ENCODE data around the gene DENND6A.
"Not testable (repeated sequence)": the region's sequence is repeated elsewhere in the genome, so short reads cannot be mapped to it uniquely, and the experiment has no call there.

DENND6A gene

GRCh38 chr3:57706462-57706861 lies 13.6 kb upstream of the DENND6A start:
- no peak overlapping the region for H3K4me3 ChIP-seq (ENCODE audit: insufficient read depth, low read length, poor library complexity, severe bottlenecking)
- H3K9ac ChIP-seq (ENCODE audit: low read length) = no peak overlapping the region
- H3K4me2 ChIP-seq (ENCODE audit: low read depth, low read length, poor library complexity, severe bottlenecking) = no peak overlapping the region
- H3K36me3 ChIP-seq (ENCODE audit: low read length) = no peaks in the 10 kb centered on the region
- no peak for TF ChIP-seq EZH2phosphoT487 (conservative IDR thresholded peaks at IDR 0.05; ENCODE audit: low read length)
- TF ChIP-seq, protein P1, sequence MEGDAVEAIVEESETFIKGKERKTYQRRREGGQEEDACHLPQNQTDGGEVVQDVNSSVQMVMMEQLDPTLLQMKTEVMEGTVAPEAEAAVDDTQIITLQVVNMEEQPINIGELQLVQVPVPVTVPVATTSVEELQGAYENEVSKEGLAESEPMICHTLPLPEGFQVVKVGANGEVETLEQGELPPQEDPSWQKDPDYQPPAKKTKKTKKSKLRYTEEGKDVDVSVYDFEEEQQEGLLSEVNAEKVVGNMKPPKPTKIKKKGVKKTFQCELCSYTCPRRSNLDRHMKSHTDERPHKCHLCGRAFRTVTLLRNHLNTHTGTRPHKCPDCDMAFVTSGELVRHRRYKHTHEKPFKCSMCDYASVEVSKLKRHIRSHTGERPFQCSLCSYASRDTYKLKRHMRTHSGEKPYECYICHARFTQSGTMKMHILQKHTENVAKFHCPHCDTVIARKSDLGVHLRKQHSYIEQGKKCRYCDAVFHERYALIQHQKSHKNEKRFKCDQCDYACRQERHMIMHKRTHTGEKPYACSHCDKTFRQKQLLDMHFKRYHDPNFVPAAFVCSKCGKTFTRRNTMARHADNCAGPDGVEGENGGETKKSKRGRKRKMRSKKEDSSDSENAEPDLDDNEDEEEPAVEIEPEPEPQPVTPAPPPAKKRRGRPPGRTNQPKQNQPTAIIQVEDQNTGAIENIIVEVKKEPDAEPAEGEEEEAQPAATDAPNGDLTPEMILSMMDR (IDR thresholded peaks at IDR 0.05; ENCODE audit: insufficient read depth, low read length, poor library complexity, severe bottlenecking) = no peak
- no peaks in the 10 kb centered on the region for H3K9me2 ChIP-seq (replicated peaks; ENCODE audit: insufficient read depth, low read length)
- H3F3A ChIP-seq (ENCODE audit: insufficient read depth) = no peaks in the 10 kb centered on the region
- H3K27ac ChIP-seq (ENCODE audit: low read depth, low read length) = no peak overlapping the region
- no peaks in the 10 kb centered on the region for H3K9me3 ChIP-seq (ENCODE audit: insufficient read depth, low read length)
- no peak overlapping the region for H2AFZ ChIP-seq (ENCODE audit: low read depth, low read length, severe bottlenecking)
- H3K27me3 ChIP-seq (ENCODE audit: low read length) = no peaks in the 10 kb centered on the region
- no peaks in the 10 kb centered on the region for H3K79me2 ChIP-seq (ENCODE audit: insufficient read depth, low read length)
- no peaks in the 10 kb centered on the region for H4K20me1 ChIP-seq (ENCODE audit: low read depth, low read length)

GRCh38 chr3:57705351-57705750 lies 12.5 kb upstream of the DENND6A start:
- H3K36me3 ChIP-seq (ENCODE audit: low read length); H3K9me3 ChIP-seq (ENCODE audit: insufficient read depth, low read length); H3K4me2 ChIP-seq (ENCODE audit: low read depth, low read length, poor library complexity, severe bottlenecking); H4K20me1 ChIP-seq (ENCODE audit: low read depth, low read length); H3K9ac ChIP-seq (ENCODE audit: low read length); H3K79me2 ChIP-seq (ENCODE audit: insufficient read depth, low read length); H3K4me3 ChIP-seq (ENCODE audit: insufficient read depth, low read length, poor library complexity, severe bottlenecking); H3K9me2 ChIP-seq (replicated peaks; ENCODE audit: insufficient read depth, low read length); H3K27ac ChIP-seq (ENCODE audit: low read depth, low read length); H2AFZ ChIP-seq (ENCODE audit: low read depth, low read length, severe bottlenecking); H3K27me3 ChIP-seq (ENCODE audit: low read length); H3F3A ChIP-seq (ENCODE audit: insufficient read depth): not testable (repeated sequence)

DNA sequence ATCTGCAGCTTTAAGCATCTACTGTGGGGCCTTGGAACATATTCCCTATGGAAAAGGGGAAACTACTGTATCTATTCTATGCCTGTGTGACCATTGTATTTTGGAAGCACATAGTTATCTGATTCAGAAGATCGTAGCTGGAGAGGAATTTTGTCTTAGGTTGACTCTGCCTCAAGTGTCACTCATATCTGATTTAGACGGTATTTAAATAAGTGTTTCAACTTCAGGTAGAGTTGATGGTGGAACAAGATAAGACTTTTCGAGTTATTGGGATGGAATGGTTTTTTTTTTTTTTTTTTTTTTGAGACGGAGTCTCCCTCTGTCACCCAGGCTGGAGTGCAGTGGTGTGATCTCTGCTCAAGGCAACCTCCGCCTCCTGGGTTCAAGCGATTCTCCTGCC lies 8.9 kb upstream of the DENND6A start:
- Histone ChIP-seq H3K79me2 (ENCODE audit: insufficient read depth, low read length) (no peaks in the 10 kb centered on the region), H3F3A (ENCODE audit: insufficient read depth) (no peaks in the 10 kb centered on the region), H2AFZ (ENCODE audit: low read depth, low read length, severe bottlenecking) (no peak overlapping the region), H3K36me3 (ENCODE audit: low read length) (no peaks in the 10 kb centered on the region), H3K9me2 (replicated peaks; ENCODE audit: insufficient read depth, low read length) (no peaks in the 10 kb centered on the region), H3K4me2 (ENCODE audit: low read depth, low read length, poor library complexity, severe bottlenecking) (no peak overlapping the region), H3K27me3 (ENCODE audit: low read length) (no peaks in the 10 kb centered on the region), H3K9me3 (ENCODE audit: insufficient read depth, low read length) (no peaks in the 10 kb centered on the region), H3K27ac (ENCODE audit: low read depth, low read length) (no peak overlapping the region), H4K20me1 (ENCODE audit: low read depth, low read length) (no peaks in the 10 kb centered on the region), H3K4me3 (ENCODE audit: insufficient read depth, low read length, poor library complexity, severe bottlenecking) (no peak overlapping the region), H3K9ac (ENCODE audit: low read length) (no peak overlapping the region)
- TF ChIP-seq, protein P1 (IDR thresholded peaks at IDR 0.05; ENCODE audit: insufficient read depth, low read length, poor library complexity, severe bottlenecking) = no peak
- no peak for TF ChIP-seq EZH2phosphoT487 (conservative IDR thresholded peaks at IDR 0.05; ENCODE audit: low read length)

GRCh38 chr3:57700737-57701136 lies 7.9 kb upstream of the DENND6A start:
- Histone ChIP-seq H4K20me1 (ENCODE audit: low read depth, low read length) (no peaks in the 10 kb centered on the region), H2AFZ (ENCODE audit: low read depth, low read length, severe bottlenecking) (no peak overlapping the region), H3K9me2 (replicated peaks; ENCODE audit: insufficient read depth, low read length) (no peaks in the 10 kb centered on the region), H3K27me3 (ENCODE audit: low read length) (no peaks in the 10 kb centered on the region), H3K9ac (ENCODE audit: low read length) (no peak overlapping the region), H3F3A (ENCODE audit: insufficient read depth) (no peaks in the 10 kb centered on the region), H3K79me2 (ENCODE audit: insufficient read depth, low read length) (no peaks in the 10 kb centered on the region), H3K9me3 (ENCODE audit: insufficient read depth, low read length) (no peaks in the 10 kb centered on the region), H3K36me3 (ENCODE audit: low read length) (no peaks in the 10 kb centered on the region), H3K4me2 (ENCODE audit: low read depth, low read length, poor library complexity, severe bottlenecking) (no peak overlapping the region), H3K4me3 (ENCODE audit: insufficient read depth, low read length, poor library complexity, severe bottlenecking) (no peak overlapping the region), H3K27ac (ENCODE audit: low read depth, low read length) (no peak overlapping the region)
- TF ChIP-seq EZH2phosphoT487 (conservative IDR thresholded peaks at IDR 0.05; ENCODE audit: low read length) = no peak
